NOMO-1 (cell line): ENCODE data around the gene MDK.

ENCODE experiments used
- DNase-seq, 2 experiments: peaks; one replicate each; lab custom pipeline; 2025; ENCODE audit not compliant: unreplicated experiment in 2 of 2; lab: John Stamatoyannopoulos, UW

Gene MDK

DNA sequence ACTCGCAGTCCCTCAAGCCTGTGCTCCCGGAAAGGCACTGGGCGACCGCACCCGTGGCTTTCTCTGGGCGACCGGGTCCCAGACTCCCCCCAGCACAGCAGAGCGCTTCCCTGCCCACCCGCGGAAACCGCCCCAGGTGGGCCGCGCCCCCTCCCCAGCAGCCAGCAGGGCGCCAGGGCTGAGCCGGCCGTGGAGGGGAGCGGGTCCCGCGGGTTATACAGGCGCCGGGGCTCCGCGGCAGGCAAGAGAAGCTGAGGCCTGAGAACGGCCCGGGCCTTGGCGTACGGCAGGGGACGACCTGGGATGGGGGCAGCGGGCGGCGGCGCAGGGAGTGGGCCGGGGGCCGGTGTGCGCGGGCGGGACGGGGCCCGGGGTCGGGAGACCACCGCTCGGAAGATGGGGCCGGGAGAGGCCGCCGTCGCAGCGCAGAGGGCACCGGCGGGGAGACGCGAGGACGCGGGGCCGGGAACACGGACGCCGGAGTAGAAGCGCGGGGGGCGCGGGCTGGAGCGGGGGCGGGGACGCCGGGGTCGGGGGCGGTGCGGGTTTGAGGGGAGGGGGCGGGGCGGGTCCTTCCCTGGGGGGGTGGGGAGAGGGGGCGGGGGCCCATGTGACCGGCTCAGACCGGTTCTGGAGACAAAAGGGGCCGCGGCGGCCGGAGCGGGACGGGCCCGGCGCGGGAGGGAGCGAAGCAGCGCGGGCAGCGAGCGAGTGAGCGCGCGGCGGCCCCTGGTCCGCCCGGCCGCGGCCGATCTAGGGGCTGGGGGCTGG is at the start of gene MDK:
Gene MDK, plus strand, starts transcription at position 622 of the 771 bp plus-strand sequence. CDS start 389 bp downstream, outside the sequence.
- DNase-seq: no peak

- no peak for DNase-seq
These were observed 49.3 kb upstream of the MDK start for GRCh38 chr11:46332093-46332567.

DNA sequence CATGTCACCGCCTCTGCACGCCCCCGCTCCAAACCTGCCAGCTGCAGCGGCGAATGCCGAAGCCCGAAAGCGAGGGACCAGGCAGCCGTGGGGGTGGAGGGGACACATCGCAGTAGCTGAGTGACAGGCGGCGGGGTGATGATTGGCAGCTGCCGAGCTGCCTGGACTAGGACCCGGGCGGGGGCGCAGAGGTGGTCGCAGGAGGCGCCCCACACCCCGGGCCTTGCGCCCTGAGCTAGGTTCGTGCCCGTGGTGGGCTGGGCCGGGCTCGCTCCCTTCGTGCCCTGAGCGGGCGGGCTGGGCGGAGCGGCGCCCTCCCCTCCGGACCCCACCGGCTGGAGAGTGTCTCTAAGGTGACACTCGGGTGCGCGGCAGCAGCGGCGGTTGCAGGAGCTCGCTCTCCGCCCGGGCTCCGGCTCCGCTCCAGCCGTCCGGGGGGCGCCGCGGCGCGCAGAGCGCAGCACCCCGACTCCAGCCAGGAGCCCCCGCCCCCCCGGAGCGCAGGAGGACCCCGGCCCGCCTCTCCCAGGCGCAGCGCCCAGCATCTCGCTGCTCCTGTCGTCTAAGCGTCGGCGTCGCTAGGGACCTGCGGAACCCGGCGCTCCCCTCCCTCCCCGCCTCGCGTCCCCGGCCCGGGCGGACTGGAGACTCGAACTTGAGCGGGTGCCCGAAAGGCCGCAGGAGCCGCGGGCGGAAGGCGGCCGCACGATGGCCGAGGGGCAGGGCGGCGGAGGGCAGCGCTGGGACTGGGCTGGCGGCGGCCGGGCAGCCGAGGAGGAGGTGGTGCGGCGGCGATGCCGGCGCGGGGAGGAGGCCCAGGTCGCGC is 48.7 kb upstream of the MDK start:
- DNase-seq: no peak

DNA sequence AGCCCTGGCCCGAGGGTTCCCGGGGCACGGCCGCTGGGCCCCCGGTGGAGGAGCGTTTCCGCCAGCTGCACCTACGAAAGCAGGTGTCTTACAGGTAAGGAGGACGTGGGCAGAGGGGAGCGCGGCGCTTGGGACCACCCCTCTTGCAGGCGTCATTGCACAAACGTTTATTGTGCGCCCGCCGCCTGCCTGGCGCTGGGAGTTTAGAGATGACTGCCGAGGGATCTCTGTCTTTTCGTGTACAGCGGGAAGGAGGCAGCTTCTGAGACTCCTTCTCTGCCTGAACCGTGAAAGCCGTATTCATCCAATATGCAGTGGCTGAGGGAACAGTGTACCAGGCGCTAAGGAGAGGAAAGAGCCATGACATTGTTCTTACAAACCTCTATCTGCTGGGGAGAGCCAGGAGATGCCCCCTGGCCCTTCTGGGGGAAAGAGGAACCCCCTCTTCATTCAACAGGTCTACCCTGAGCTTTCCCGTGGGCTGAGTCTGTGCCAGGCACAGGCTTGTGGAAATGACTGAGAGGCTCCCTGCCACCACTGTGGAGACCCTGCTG is 48.0 kb upstream of the MDK start:
- no peak for DNase-seq

- no peak for DNase-seq
These were observed 47.3 kb upstream of the MDK start for GRCh38 chr11:46334211-46334610.

- DNase-seq: no peak
These were observed 46.2 kb upstream of the MDK start for GRCh38 chr11:46335271-46335670.

GRCh38 chr11:46335890-46336562 is 45.4 kb upstream of the MDK start:
- no peak for DNase-seq

DNA sequence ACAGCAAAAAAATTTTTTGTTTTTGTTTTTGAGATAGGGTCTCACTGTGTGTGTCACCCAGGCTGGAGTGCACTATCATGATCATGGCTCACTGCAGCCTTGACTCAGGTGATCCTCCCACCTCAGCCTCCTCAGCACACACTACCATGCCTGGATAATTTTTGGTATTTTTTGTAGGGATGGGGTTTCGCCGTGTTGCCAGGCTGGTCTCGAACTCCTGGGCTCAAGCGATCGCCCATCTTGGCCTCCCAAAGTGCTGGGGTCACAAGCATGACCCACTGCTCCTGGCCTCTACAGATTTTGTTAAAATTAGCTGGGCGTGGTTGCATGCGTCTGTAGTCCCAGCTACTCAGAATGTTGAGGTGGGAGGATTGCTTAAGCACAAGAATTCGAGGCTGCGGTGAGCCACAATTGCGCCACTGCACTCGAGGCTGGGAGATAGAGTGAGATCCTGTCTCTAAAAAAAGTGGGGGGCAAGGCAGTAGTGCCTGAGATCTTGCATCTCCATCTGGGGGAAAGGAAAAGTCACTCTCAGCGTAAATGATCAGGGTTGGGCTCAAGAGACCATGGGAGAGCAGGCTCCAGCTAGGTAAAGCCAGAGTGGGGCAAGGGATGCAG is 44.8 kb upstream of the MDK start:
- peak; percentile 94 to 95 for DNase-seq

GRCh38 chr11:46337626-46338345 is 43.7 kb upstream of the MDK start:
- no peak for DNase-seq

- peak in 1 of 2 experiments; percentile 47 for DNase-seq
These were observed 42.9 kb upstream of the MDK start for GRCh38 chr11:46338636-46338987.

- no peak for DNase-seq
These were observed 42.3 kb upstream of the MDK start for GRCh38 chr11:46338988-46339666.

DNA sequence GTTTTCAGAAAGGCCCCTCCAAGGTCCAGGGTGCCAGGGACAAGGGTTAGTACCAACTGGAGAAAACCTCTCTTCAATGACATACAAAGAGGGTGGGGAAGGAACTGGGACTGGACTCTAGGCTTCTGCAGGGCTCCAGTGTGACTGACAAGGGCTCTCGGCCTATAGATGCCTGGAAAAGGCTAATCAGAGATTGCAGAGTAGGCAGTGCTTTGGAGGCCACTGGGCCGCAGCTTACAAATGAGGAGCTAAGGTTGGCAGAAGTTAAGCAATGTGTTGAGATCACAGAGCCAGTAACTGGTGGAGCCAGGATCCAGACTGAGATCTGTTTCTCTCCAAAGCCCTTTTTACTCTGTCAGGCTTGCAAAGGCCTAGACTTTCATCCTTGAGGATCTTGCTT is 41.7 kb upstream of the MDK start:
- DNase-seq: peak; percentile 77 to 90

GRCh38 chr11:46341454-46341853 is 40.0 kb upstream of the MDK start:
- DNase-seq: no peak

DNA sequence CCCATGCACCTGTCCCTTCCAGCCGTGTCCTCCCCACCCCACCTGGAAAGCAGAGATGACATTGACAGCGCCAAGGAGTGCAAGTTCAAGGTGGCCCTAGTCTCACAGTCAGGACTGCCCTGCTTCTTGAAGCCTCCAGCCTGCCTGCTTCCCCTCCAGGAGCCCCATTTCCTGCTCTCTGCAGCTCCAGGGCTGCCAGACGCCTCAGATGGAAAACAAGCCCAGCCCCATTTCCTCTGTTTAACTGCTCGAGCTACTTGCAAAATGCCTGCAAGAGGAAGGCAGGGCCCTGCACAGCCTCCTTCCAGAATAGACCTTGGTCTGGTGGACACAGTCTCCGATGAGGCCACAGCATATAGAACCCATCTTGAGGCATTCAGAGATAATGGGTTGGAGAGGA is 39.2 kb upstream of the MDK start:
- DNase-seq: peak; percentile 80 to 81

GRCh38 chr11:46343520-46343919 is 37.9 kb upstream of the MDK start:
- DNase-seq: no peak

- DNase-seq: peak; percentile 89 to 94
These were observed 36.3 kb upstream of the MDK start for GRCh38 chr11:46345131-46345597.

GRCh38 chr11:46345881-46346484 is 35.5 kb upstream of the MDK start:
- peak; percentile 35 to 53 for DNase-seq

DNA sequence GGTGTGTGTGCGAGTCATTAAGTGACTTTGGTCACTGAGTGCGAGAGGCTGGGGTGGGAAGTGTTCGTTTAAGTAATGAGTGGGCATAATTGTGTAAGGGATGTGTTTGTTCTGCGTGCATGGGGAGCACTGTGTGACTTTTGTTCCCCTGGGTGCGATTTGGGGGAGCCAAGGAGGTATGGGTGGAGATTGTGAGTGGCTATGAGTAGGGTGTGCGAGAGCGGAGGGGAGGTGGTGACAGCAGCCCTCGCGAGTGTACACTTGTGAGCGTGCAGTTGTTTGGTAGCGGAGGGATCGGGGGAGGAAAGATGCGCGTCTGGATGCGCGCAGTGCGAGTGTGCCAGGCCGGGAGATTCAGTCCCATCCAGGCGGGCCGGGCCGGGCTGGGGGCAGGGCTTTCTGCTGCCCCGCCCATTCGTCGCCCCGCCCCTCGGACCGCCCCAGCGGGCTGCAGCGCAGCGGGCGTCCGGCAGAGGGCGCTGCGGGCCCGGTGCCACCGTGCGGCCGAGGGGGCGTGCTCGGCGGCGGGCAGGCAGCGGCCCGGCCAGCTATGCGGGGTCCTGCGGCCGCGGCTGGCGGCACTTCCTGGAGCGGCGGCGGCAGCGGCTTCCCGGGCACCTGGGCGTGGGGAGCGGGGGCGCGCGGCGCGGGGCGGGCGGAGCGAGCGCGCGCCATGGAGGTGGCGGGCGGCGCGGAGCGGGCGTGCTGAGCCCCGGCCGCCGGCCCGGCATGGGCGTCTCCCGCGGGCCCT is 34.4 kb upstream of the MDK start, which contains the start of gene DGKZ:
Gene DGKZ, plus strand, starts transcription at position 578 of the 751 bp plus-strand sequence. CDS start 197 bp downstream, outside the sequence.
- peak; percentile 66 to 83 for DNase-seq
